Endodermal cell (in vitro differentiated cells): ENCODE data around the gene PTPRN2. TPM values are rescaled to one million over a fixed set of nuclear protein-coding genes. Genes with fewer than 3 reads are reported as not detected.

Source experiments
- DNase-seq: peaks from one replicate; pipeline ENCODE4 v3.0.0-alpha.2; 2017
- H3K27ac ChIP-seq: 2 replicates; pipeline ENCODE4 v1.5.1; 2013; ENCODE audit warnings: mild to moderate bottlenecking, low read depth, low read length, moderate library complexity
- H3K27me3 ChIP-seq: 2 replicates; pipeline ENCODE4 v1.6.1; 2013; ENCODE audit warnings: mild to moderate bottlenecking, low read length, moderate library complexity; ENCODE audit not compliant: insufficient read depth, control insufficient read depth, poor library complexity, severe bottlenecking
- H3K36me3 ChIP-seq: 2 replicates; pipeline ENCODE4 v1.7.0; 2013; ENCODE audit warnings: mild to moderate bottlenecking, low read length, moderate library complexity; ENCODE audit not compliant: control insufficient read depth, insufficient read depth
- H3K4me1 ChIP-seq: one replicate; pipeline ENCODE4 v1.7.0; 2013; ENCODE audit warnings: low read length; ENCODE audit not compliant: control insufficient read depth, insufficient read depth
- H3K4me3 ChIP-seq: 2 replicates; pipeline ENCODE4 v1.5.1; 2013; ENCODE audit warnings: mild to moderate bottlenecking, low read length, moderate library complexity
- H3K9ac ChIP-seq: 2 replicates; pipeline ENCODE4 v1.6.1; 2013; ENCODE audit warnings: mild to moderate bottlenecking, low read length, moderate library complexity; ENCODE audit not compliant: poor library complexity, severe bottlenecking; ENCODE audit errors: extremely low read depth
- H3K9me3 ChIP-seq: 2 replicates; pipeline ENCODE4 v1.6.1; 2013; ENCODE audit warnings: mild to moderate bottlenecking, low read length, moderate library complexity; ENCODE audit not compliant: control insufficient read depth
- H3K27ac Mint-ChIP-seq: 2 replicates; pipeline ENCODE4 v1.8.0; 2020; ENCODE audit warnings: mixed read lengths
- H3K27me3 Mint-ChIP-seq: 2 replicates; pipeline ENCODE4 v1.8.0; 2021; ENCODE audit warnings: mild to moderate bottlenecking, mixed read lengths; ENCODE audit not compliant: insufficient read depth
- H3K36me3 Mint-ChIP-seq: 2 replicates; pipeline ENCODE4 v1.8.0; 2020; ENCODE audit warnings: low read depth, mixed read lengths
- H3K4me1 Mint-ChIP-seq: 2 replicates; pipeline ENCODE4 v1.8.0; 2020; ENCODE audit warnings: mixed read lengths
- H3K4me3 Mint-ChIP-seq: 2 replicates; pipeline ENCODE4 v1.8.0; 2020; ENCODE audit warnings: mild to moderate bottlenecking, moderate library complexity, mixed read lengths
- H3K9me3 Mint-ChIP-seq: 2 replicates; pipeline ENCODE4 v1.8.0; 2020; ENCODE audit warnings: mild to moderate bottlenecking, mixed read lengths
- CTCF ChIP-seq: fragments of 200-600 bp; sonication (generic); conservative IDR thresholded peaks from 2 replicates; pipeline ENCODE4 v1.5.0; 2021; ENCODE audit warnings: antibody characterized with exemption, mild to moderate bottlenecking
- WGBS, 2 experiments: methylation state at CpG; one replicate each; pipeline versions ENCODE4 v1.1.5 to v1.1.7; 2013; ENCODE audit warnings: missing lambda C conversion rate in 2 of 2, mixed read lengths in 1 of 2; ENCODE audit not compliant: insufficient coverage in 1 of 2, insufficient read length in 1 of 2; 5-methylcytosine and 5-hydroxymethylcytosine counted together
- total RNA-seq, 2 donors: library from RNA; stranded (reverse); fragmentation: NEBNext Ultra II Directional in 1 of 2; extraction: Animal tissue kit (Norgen Biotek cat#: 25700) in 1 of 2; gene quantifications; 2 replicates in 1 of 2; 3 replicates in 1 of 2; pipeline ENCODE4 v1.2.1, GENCODE V29; 2021

Gene PTPRN2
- total RNA-seq, 2 donors from 2014 or later = 0.69 to 1.2 TPM

- no peaks in the 10 kb centered on the region for H3K27me3 ChIP-seq
These were observed 1027.4 kb downstream of the PTPRN2 start for GRCh38 chr7:157560258-157560654.

GRCh38 chr7:157559596-157560257, 1027.9 kb downstream of the PTPRN2 start:
- no peak overlapping the region for H3K9ac ChIP-seq
- H3K4me1 ChIP-seq = no peaks in the 10 kb centered on the region
- no peaks in the 10 kb centered on the region for H3K36me3 ChIP-seq
- Mint-ChIP-seq H3K4me3 (no peak overlapping the region), H3K36me3 (no peaks in the 10 kb centered on the region), H3K9me3 (no peaks in the 10 kb centered on the region), H3K27ac (no peak overlapping the region), H3K4me1 (no peaks in the 10 kb centered on the region), H3K27me3 (no peaks in the 10 kb centered on the region)
- H3K27me3 ChIP-seq = no peaks in the 10 kb centered on the region
- H3K27ac ChIP-seq = no peak overlapping the region
- no peak for DNase-seq
- WGBS, 2 experiments = 81 to 85% methylated on average over 12 to 20 of the region's 20 CpGs
- TF ChIP-seq CTCF = no peak
- no peak overlapping the region for H3K4me3 ChIP-seq
- peaks cover 63% of the 10 kb centered on the region for H3K9me3 ChIP-seq

More at GRCh38 chr7:157560258-157560654, 1027.4 kb downstream of the PTPRN2 start:
- H3K36me3 Mint-ChIP-seq = no peaks in the 10 kb centered on the region
- no peaks in the 10 kb centered on the region for H3K9me3 Mint-ChIP-seq
- no peaks in the 10 kb centered on the region for H3K4me1 ChIP-seq
- no peak overlapping the region for H3K27ac ChIP-seq
- H3K27ac Mint-ChIP-seq = no peak overlapping the region
- no peak for DNase-seq
- no peaks in the 10 kb centered on the region for H3K27me3 Mint-ChIP-seq
- H3K9me3 ChIP-seq = peaks cover 65% of the 10 kb centered on the region
- no peak overlapping the region for H3K4me3 Mint-ChIP-seq
- no peak overlapping the region for H3K9ac ChIP-seq
- no peak for TF ChIP-seq CTCF
- H3K4me1 Mint-ChIP-seq = no peaks in the 10 kb centered on the region
- H3K36me3 ChIP-seq = no peaks in the 10 kb centered on the region
- no peak overlapping the region for H3K4me3 ChIP-seq
- 79 to 83% methylated on average over 8 to 20 of the region's 20 CpGs for WGBS, 2 experiments

GRCh38 chr7:157558875-157559595, 1028.6 kb downstream of the PTPRN2 start:
- no peaks in the 10 kb centered on the region for H3K4me1 Mint-ChIP-seq
- H3K36me3 Mint-ChIP-seq = no peaks in the 10 kb centered on the region
- H3K4me1 ChIP-seq = no peaks in the 10 kb centered on the region
- no peaks in the 10 kb centered on the region for H3K36me3 ChIP-seq
- no peak overlapping the region for H3K4me3 ChIP-seq
- H3K9me3 Mint-ChIP-seq = no peaks in the 10 kb centered on the region
- H3K27ac ChIP-seq = no peak overlapping the region
- no peak for DNase-seq
- H3K4me3 Mint-ChIP-seq = no peak overlapping the region
- WGBS, 2 experiments = 87 to 89% methylated on average over 24 to 27 of the region's 27 CpGs
- H3K9ac ChIP-seq = no peak overlapping the region
- no peaks in the 10 kb centered on the region for H3K27me3 Mint-ChIP-seq
- TF ChIP-seq CTCF = no peak
- H3K9me3 ChIP-seq = peaks cover 59% of the 10 kb centered on the region
- H3K27ac Mint-ChIP-seq = no peak overlapping the region
- no peaks in the 10 kb centered on the region for H3K27me3 ChIP-seq
